K562 (cell line): Measurements from ENCODE around the gene EXOSC6. TPM values are rescaled to one million over a fixed set of nuclear protein-coding genes. Genes with fewer than 3 reads are reported as not detected.
A peak's percentile ranks its signal among the peaks of the same experiment; 100 is the strongest.

Experiments
- ARID2 ChIP-seq: fragments of 450-650 bp; IDR thresholded peaks from 2 replicates; pipeline ENCODE4 v1.6.1; 2017; ENCODE audit warnings: antibody characterized with exemption, mild to moderate bottlenecking
- DNMT1 ChIP-seq: fragments of 450-650 bp; IDR thresholded peaks from 2 replicates; pipeline ENCODE4 v1.6.1; 2016; ENCODE audit warnings: antibody characterized with exemption, mild to moderate bottlenecking
- FIP1L1 ChIP-seq: fragments of 200-400 bp; formaldehyde crosslinking; IDR thresholded peaks from 2 replicates; pipeline ENCODE4 v1.6.1; 2018; ENCODE audit warnings: mild to moderate bottlenecking, low read depth, low read length; ENCODE audit not compliant: poor library complexity, severe bottlenecking
- HMG20A ChIP-seq: fragments of 450-650 bp; formaldehyde crosslinking; conservative IDR thresholded peaks from 2 replicates; pipeline ENCODE4 v1.4.0; 2020; ENCODE audit warnings: mild to moderate bottlenecking, mixed read lengths
- IRF2 ChIP-seq: sonication (generic); formaldehyde crosslinking; IDR thresholded peaks from 2 replicates; pipeline ENCODE4 v1.8.1; 2022; ENCODE audit warnings: mild to moderate bottlenecking, missing genetic modification reagents
- MAZ ChIP-seq, 2 experiments: fragments of 450-650 bp in 1 of 2; sonication (generic) in 1 of 2; formaldehyde crosslinking; IDR thresholded peaks in 1 of 2; conservative IDR thresholded peaks in 1 of 2; 2 replicates each; pipeline versions ENCODE4 v1.4.0 to v1.5.0; 2020; ENCODE audit warnings: mild to moderate bottlenecking in 1 of 2, missing genetic modification reagents in 1 of 2
- MBD2 ChIP-seq: sonication (generic); IDR thresholded peaks from 2 replicates; pipeline ENCODE4 v1.6.1; 2016; ENCODE audit warnings: low read depth, borderline replicate concordance
- NR4A1 ChIP-seq, 2 experiments: fragments of 250-450 bp in 1 of 2; fragments of 450-650 bp in 1 of 2; sonication (Bioruptor Pico) in 1 of 2; IDR thresholded peaks; 2 replicates each; pipeline versions ENCODE4 v1.4.0 to v1.6.1; 2016 to 2020; ENCODE audit warnings: mild to moderate bottlenecking in 2 of 2, missing compliant biosample characterization in 1 of 2, missing genetic modification characterization in 1 of 2, moderate library complexity in 1 of 2
- NUFIP1 ChIP-seq: fragments of 450-650 bp; IDR thresholded peaks from 2 replicates; pipeline ENCODE4 v1.6.1; 2018; ENCODE audit not compliant: partially characterized antibody
- PHF21A ChIP-seq: fragments of 450-650 bp; IDR thresholded peaks from 2 replicates; pipeline ENCODE4 v1.6.1; 2017; ENCODE audit warnings: low read depth, borderline replicate concordance
- POLR2AphosphoS2 ChIP-seq: IDR thresholded peaks from 2 replicates; pipeline ENCODE4 v1.6.1; 2012; ENCODE audit warnings: low read length, improper control_type of control experiment
- RBM22 ChIP-seq: fragments of 200-400 bp; formaldehyde crosslinking; IDR thresholded peaks from 2 replicates; pipeline ENCODE4 v1.6.1; 2018; ENCODE audit warnings: low read length, low read depth; ENCODE audit not compliant: poor library complexity, severe bottlenecking
- SP1 ChIP-seq: sonication (generic); formaldehyde crosslinking; IDR thresholded peaks from 2 replicates; pipeline ENCODE4 v1.8.1; 2022; ENCODE audit warnings: mild to moderate bottlenecking, missing genetic modification reagents
- TAF9B ChIP-seq: fragments of 450-650 bp; IDR thresholded peaks from 2 replicates; pipeline ENCODE4 v1.6.1; 2018; ENCODE audit warnings: mild to moderate bottlenecking; ENCODE audit not compliant: partially characterized antibody
- TBL1XR1 ChIP-seq, 2 experiments: IDR thresholded peaks; 2 replicates each; pipeline ENCODE4 v1.6.1; 2012; ENCODE audit warnings: improper control_type of control experiment in 2 of 2, low read length in 2 of 2, mild to moderate bottlenecking in 1 of 2
- ZBED1 ChIP-seq: IDR thresholded peaks from 2 replicates; pipeline ENCODE4 v1.6.1; 2014
- ZNF408 ChIP-seq: fragments of 250-450 bp; sonication (Bioruptor Pico); IDR thresholded peaks from 2 replicates; pipeline ENCODE4 v1.4.0; 2020; ENCODE audit warnings: low read depth, mild to moderate bottlenecking, moderate library complexity
- polyA plus RNA-seq, 8 experiments: library from polyadenylated mRNA; depleted of rRNA in 4 of 8; stranded (reverse) in 5 of 8; unstranded in 3 of 8; fragments of >200 nt; fragmentation: Nextera tagmentation in 2 of 8; fragmentation: Illumina TruSeq in 1 of 8; extraction: Ambion mirVana in 2 of 8; extraction: Trizol in 1 of 8; gene quantifications; 2 replicates each; pipeline versions ENCODE4 v1.2.1 to v1.2.3, GENCODE V29; 2011 to 2014; ENCODE audit warnings: inconsistent platforms in 1 of 8, missing spikeins in 1 of 8
- total RNA-seq, 7 experiments: library from RNA; depleted of rRNA in 6 of 7; stranded (reverse); fragments of >200 nt in 6 of 7; fragmentation: Illumina TruSeq in 2 of 7; extraction: Trizol in 2 of 7; gene quantifications; 2 replicates each; pipeline versions ENCODE4 v1.2.1 to v1.2.3, GENCODE V29; 2011 to 2021; ENCODE audit warnings: low replicate concordance in 1 of 7
- TF ChIP-seq, protein P1 (sequence below): sonication (generic); formaldehyde crosslinking; IDR thresholded peaks from 2 replicates; pipeline ENCODE4 v1.8.1; 2023; ENCODE audit warnings: mild to moderate bottlenecking, missing genetic modification reagents
- TF ChIP-seq, protein P2 (sequence below), 2 experiments: IDR thresholded peaks in 1 of 2; conservative IDR thresholded peaks in 1 of 2; 2 replicates each; pipeline ENCODE4 v1.6.1; 2016; ENCODE audit warnings: low read depth in 2 of 2, mild to moderate bottlenecking in 1 of 2, missing compliant biosample characterization in 1 of 2, missing genetic modification characterization in 1 of 2, moderate library complexity in 1 of 2
- TF ChIP-seq, protein P3 (sequence below), 2 experiments: IDR thresholded peaks; 2 replicates each; pipeline ENCODE4 v1.6.1; 2012; ENCODE audit warnings: improper control_type of control experiment in 2 of 2, low read depth in 2 of 2, low read length in 2 of 2, borderline replicate concordance in 1 of 2

The EXOSC6 gene
- total and polyA plus RNA-seq, 9 of the 15 experiments (the other 6 are each of a cell fraction or from before 2014, with no cell fraction given): 9.2 to 29.0 (median 15.6) TPM

DNA sequence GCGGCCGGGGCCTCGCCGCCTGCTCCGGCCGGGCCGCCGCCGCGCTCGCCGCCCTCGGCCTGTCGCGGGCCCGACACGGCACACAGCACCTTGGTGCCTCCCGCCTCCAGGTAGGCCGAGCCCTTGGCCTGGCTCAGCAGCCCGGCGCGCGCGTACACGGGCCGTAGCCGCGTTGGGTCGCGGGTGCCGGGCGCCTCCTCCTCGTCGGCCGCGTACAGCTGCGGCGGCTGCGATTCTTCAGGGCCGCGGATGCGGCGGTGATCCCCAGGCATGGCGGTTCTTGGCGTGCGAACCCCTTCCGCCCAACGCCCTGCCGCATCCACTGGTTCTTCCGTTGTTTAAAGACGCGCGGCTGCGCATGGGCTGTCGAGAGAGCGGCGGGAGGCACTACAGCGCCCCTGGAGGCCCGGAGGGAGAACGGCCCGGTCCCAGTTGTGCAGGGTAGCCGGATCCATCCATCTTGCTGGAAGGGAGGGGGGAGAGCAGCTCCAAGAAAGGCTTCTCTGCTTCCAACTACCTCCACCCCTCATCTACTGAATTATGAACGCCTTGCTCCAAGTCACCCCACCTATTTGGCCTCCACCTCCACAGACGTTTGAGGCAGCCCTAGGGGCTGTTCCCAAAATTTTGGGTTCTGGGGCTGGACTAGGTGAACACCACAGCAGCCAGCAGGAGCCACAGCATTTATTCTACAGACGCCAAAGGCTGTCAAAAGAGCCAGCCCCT, at the start of gene EXOSC6 (continued):
- TF ChIP-seq SP1 (CRISPR knock-in tag) (peak; percentile 81), NUFIP1 (peak; percentile 54), POLR2AphosphoS2 (peak; percentile 100), ZBED1 (peak; percentile 85; the same call in 1 of the 2 replicates), IRF2 (CRISPR knock-in tag) (no peak), ARID2 (no peak), DNMT1 (peak; percentile 99), PHF21A (no peak), TBL1XR1 (IDR thresholded peaks at IDR 0.05; ENCODE audit: low read length in 2 of 2) (peak in 1 of 2 experiments; percentile 77; a peak in 1 of 4 replicates), MBD2 (no peak; the same call in none of the 2 replicates), FIP1L1 (peak; percentile 91), ZNF408 (no peak), MAZ (CRISPR knock-in tag; conservative IDR thresholded peaks at IDR 0.05 in 1 of 2, IDR thresholded peaks at IDR 0.05 in 1 of 2) (peak; percentile 94 to 97), TAF9B (no peak), NR4A1 (CRISPR knock-in tag; IDR thresholded peaks at IDR 0.05) (peak; percentile 54; the same call in 1 of the 2 replicates), NR4A1 (tag; IDR thresholded peaks at IDR 0.05) (no peak), HMG20A (CRISPR knock-in tag) (0 out of 2 replicates have a peak, but pooled peaks have one; percentile 17), RBM22 (peak; percentile 99)
- TF ChIP-seq, protein P1, sequence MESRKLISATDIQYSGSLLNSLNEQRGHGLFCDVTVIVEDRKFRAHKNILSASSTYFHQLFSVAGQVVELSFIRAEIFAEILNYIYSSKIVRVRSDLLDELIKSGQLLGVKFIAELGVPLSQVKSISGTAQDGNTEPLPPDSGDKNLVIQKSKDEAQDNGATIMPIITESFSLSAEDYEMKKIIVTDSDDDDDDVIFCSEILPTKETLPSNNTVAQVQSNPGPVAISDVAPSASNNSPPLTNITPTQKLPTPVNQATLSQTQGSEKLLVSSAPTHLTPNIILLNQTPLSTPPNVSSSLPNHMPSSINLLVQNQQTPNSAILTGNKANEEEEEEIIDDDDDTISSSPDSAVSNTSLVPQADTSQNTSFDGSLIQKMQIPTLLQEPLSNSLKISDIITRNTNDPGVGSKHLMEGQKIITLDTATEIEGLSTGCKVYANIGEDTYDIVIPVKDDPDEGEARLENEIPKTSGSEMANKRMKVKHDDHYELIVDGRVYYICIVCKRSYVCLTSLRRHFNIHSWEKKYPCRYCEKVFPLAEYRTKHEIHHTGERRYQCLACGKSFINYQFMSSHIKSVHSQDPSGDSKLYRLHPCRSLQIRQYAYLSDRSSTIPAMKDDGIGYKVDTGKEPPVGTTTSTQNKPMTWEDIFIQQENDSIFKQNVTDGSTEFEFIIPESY: peak; percentile 9
- TF ChIP-seq, protein P2, sequence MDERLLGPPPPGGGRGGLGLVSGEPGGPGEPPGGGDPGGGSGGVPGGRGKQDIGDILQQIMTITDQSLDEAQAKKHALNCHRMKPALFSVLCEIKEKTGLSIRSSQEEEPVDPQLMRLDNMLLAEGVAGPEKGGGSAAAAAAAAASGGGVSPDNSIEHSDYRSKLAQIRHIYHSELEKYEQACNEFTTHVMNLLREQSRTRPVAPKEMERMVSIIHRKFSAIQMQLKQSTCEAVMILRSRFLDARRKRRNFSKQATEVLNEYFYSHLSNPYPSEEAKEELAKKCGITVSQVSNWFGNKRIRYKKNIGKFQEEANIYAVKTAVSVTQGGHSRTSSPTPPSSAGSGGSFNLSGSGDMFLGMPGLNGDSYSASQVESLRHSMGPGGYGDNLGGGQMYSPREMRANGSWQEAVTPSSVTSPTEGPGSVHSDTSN (CRISPR knock-in tag; IDR thresholded peaks at IDR 0.05; ENCODE audit: low read depth): no peak
- TF ChIP-seq, protein P2 (tag; conservative IDR thresholded peaks at IDR 0.05; ENCODE audit: low read depth): peak; percentile 48; the same call in 1 of the 2 replicates
- TF ChIP-seq, protein P3, sequence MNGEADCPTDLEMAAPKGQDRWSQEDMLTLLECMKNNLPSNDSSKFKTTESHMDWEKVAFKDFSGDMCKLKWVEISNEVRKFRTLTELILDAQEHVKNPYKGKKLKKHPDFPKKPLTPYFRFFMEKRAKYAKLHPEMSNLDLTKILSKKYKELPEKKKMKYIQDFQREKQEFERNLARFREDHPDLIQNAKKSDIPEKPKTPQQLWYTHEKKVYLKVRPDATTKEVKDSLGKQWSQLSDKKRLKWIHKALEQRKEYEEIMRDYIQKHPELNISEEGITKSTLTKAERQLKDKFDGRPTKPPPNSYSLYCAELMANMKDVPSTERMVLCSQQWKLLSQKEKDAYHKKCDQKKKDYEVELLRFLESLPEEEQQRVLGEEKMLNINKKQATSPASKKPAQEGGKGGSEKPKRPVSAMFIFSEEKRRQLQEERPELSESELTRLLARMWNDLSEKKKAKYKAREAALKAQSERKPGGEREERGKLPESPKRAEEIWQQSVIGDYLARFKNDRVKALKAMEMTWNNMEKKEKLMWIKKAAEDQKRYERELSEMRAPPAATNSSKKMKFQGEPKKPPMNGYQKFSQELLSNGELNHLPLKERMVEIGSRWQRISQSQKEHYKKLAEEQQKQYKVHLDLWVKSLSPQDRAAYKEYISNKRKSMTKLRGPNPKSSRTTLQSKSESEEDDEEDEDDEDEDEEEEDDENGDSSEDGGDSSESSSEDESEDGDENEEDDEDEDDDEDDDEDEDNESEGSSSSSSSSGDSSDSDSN (IDR thresholded peaks at IDR 0.05; ENCODE audit: borderline replicate concordance in 1 of 2, low read depth in 2 of 2, low read length in 2 of 2): peak in 1 of 2 experiments; percentile 66; a peak in 3 of 4 replicates
